T-helper 17 cell (primary cell): Measurements from ENCODE around the gene TPD52L1. TPM values are rescaled to one million over a fixed set of nuclear protein-coding genes. Genes with fewer than 3 reads are reported as not detected.

Experiments
- ATAC-seq: fragments of 150-1000 bp; cut with Tn5 transposase; 2 replicates; pipeline ENCODE4 v1.10.0; 2021; ENCODE audit warnings: mild to moderate bottlenecking, moderate library complexity
- DNase-seq, 3 donors: peaks; one replicate each; pipeline versions ENCODE4 v3.0.0 to v3.0.0-alpha.2; 2020 to 2021
- H3K9me3 ChIP-seq: one replicate; pipeline ENCODE4 v1.7.0; 2013; ENCODE audit warnings: low read length, mild to moderate bottlenecking; ENCODE audit not compliant: control insufficient read depth, poor library complexity, severe bottlenecking
- H3K27ac Mint-ChIP-seq: one replicate; pipeline ENCODE4 v1.8.0; 2022; ENCODE audit warnings: mild to moderate bottlenecking, moderate library complexity, mixed read lengths
- H3K27me3 Mint-ChIP-seq: one replicate; pipeline ENCODE4 v1.8.0; 2022; ENCODE audit warnings: mixed read lengths
- H3K36me3 Mint-ChIP-seq: one replicate; pipeline ENCODE4 v1.8.0; 2022; ENCODE audit warnings: low read depth, mixed read lengths
- H3K4me1 Mint-ChIP-seq: one replicate; pipeline ENCODE4 v1.8.0; 2022; ENCODE audit warnings: mild to moderate bottlenecking, mixed read lengths
- H3K4me3 Mint-ChIP-seq: one replicate; pipeline ENCODE4 v1.8.0; 2022; ENCODE audit warnings: mild to moderate bottlenecking, moderate library complexity, mixed read lengths
- total RNA-seq, 4 donors: library from RNA in 2 of 4; stranded (reverse) in 2 of 4; gene quantifications; one replicate each; pipeline ENCODE4 v1.2.3 and lab custom pipeline; 2022 to 2026

Gene TPD52L1
- total RNA-seq, 2 donors from 2014 or later: not detected

DNA sequence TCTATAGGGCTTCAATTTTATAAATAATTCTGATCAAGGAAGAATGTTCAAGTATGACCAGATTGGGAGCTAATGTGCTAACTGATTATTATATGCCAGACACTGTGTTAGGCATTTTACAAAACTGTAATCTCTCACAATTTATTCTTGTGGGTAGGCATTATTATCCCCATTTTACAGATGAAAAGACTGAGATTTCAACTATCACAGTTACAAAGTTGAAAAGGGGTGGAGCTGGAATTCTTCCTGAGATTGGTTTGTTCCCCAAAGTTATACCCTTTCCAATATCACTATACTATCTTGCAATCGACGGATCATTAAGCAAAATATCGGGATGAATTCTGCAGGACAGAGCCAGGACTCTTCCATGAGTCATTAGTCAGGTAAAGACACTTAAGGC, 57.1 kb downstream of the TPD52L1 start:
- ATAC-seq: no peak
- no peaks in the 10 kb centered on the region for H3K9me3 ChIP-seq
- no peak overlapping the region for H3K27ac Mint-ChIP-seq
- no peaks in the 10 kb centered on the region for H3K36me3 Mint-ChIP-seq
- no peaks in the 10 kb centered on the region for H3K4me1 Mint-ChIP-seq
- H3K4me3 Mint-ChIP-seq: no peak overlapping the region
- peaks cover 33% of the 10 kb centered on the region for H3K27me3 Mint-ChIP-seq
- no peak for DNase-seq

- no peak for DNase-seq
- peaks cover 37% of the 10 kb centered on the region for H3K27me3 Mint-ChIP-seq
- H3K9me3 ChIP-seq: no peaks in the 10 kb centered on the region
- H3K27ac Mint-ChIP-seq: no peak overlapping the region
- no peak overlapping the region for H3K4me3 Mint-ChIP-seq
- H3K36me3 Mint-ChIP-seq: no peaks in the 10 kb centered on the region
- no peaks in the 10 kb centered on the region for H3K4me1 Mint-ChIP-seq
- ATAC-seq: no peak
Observed at GRCh38 chr6:125211352-125211751, 57.8 kb downstream of the TPD52L1 start.

DNA sequence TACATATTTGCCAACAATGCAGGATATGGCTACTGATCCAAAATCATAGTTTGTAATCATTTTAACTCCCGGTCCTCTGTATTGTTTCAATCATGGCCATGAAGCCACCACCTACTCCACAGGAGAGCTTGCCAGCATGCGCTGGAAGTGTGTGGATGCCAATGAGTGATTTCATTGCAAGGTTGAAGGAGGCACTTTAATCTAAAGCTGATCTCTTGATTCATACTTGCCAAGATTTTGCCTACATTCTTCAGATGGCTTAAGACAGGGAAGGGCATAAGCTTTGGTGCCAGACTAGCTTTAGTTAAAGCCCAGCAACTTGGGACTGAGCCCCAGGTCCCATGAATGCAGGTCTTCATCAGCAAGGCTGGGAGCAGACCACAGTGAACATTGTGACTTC, 58.8 kb downstream of the TPD52L1 start:
- H3K9me3 ChIP-seq: no peaks in the 10 kb centered on the region
- ATAC-seq (no peak), DNase-seq (no peak)
- H3K4me1 Mint-ChIP-seq: no peaks in the 10 kb centered on the region
- no peaks in the 10 kb centered on the region for H3K36me3 Mint-ChIP-seq
- H3K4me3 Mint-ChIP-seq: no peak overlapping the region
- no peak overlapping the region for H3K27ac Mint-ChIP-seq
- H3K27me3 Mint-ChIP-seq: peaks cover 31% of the 10 kb centered on the region

DNA sequence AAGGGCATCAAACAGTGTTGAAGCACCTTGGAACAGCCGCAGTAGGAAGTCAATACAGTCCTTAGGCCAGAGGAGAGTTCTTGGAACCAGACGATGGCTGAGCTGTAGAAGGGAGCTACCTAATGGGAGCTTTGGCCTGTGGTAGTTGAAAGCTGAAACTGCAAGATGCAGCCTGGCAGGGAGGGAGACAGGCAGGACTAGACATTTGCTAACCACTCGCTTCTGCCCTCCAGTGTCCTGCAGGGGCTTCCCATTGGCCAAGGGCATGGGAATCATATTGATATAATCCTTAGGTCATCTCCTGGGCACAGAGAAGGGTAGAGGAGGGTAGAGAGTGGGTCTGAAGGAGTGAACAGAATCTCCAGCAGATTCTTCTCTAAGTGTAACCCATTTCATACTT, 60.4 kb downstream of the TPD52L1 start:
- ATAC-seq: no peak
- no peaks in the 10 kb centered on the region for H3K36me3 Mint-ChIP-seq

DNA sequence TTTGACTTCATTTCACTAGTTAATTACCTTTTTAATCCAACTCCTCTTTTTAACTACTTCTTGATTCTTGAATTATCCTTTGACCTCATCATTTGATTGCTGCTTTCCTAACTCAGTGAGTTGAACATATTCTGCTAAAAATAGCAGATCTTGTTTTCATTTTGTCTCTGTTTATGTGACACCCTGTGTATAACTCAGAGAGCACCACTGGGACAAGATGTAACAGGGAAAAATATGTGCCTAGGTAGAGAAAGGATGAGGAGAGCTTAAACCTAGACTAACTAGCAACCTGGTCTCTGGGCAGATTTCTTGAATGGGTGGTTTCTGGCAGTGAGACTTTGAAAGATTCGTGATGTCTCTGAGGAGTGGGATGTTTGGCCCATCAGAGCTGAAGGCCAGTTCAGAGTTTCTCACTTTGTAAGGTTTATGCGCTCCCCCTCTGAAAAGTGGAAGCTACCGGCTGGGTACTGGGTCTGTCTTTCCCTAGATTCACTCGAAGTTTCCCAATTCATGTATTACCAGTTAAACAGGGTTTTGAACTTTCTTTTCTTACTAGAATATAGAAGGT, 61.8 kb downstream of the TPD52L1 start:
- Mint-ChIP-seq H3K36me3 (peaks cover 2% of the 10 kb centered on the region), H3K27me3 (peaks cover 43% of the 10 kb centered on the region), H3K4me1 (no peaks in the 10 kb centered on the region), H3K4me3 (no peak overlapping the region), H3K27ac (no peak overlapping the region)
- no peak for DNase-seq
- H3K9me3 ChIP-seq: no peaks in the 10 kb centered on the region
- no peak for ATAC-seq

More for the DNA sequence above, 60.4 kb downstream of the TPD52L1 start:
- DNase-seq: no peak
- Mint-ChIP-seq H3K4me3 (no peak overlapping the region), H3K27me3 (peaks cover 36% of the 10 kb centered on the region), H3K27ac (no peak overlapping the region), H3K4me1 (no peaks in the 10 kb centered on the region)
- H3K9me3 ChIP-seq: no peaks in the 10 kb centered on the region

DNA sequence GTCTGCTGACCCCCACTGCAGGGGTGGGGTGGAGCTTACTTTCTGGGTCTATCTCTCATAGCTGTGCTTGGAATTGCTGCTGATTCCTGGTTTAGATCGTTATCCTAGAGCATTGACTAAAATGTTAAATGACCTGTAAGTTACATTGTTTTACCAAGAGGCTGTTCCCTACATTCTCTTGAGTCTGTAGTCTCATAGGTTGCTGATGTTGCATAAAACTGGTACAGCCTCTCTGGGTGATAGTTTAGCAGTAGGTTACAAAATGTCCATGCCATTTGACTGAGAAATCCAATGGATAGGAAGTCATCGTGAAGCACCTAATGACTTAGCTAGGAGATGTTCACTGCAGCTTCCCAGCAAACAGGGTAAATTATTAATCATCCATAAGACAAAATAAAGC, 62.4 kb downstream of the TPD52L1 start:
- no peak for ATAC-seq
- Mint-ChIP-seq H3K36me3 (peaks cover 2% of the 10 kb centered on the region), H3K4me1 (no peaks in the 10 kb centered on the region), H3K4me3 (no peak overlapping the region), H3K27me3 (peaks cover 43% of the 10 kb centered on the region), H3K27ac (no peak overlapping the region)
- no peaks in the 10 kb centered on the region for H3K9me3 ChIP-seq
- DNase-seq: no peak

- no peak for DNase-seq
- no peak for ATAC-seq
- H3K27me3 Mint-ChIP-seq: peaks cover 40% of the 10 kb centered on the region
- no peak overlapping the region for H3K27ac Mint-ChIP-seq
- H3K4me1 Mint-ChIP-seq: no peaks in the 10 kb centered on the region
- no peak overlapping the region for H3K4me3 Mint-ChIP-seq
- no peaks in the 10 kb centered on the region for H3K9me3 ChIP-seq
- peaks cover 2% of the 10 kb centered on the region for H3K36me3 Mint-ChIP-seq
Observed at GRCh38 chr6:125217369-125217768, 63.8 kb downstream of the TPD52L1 start.

DNA sequence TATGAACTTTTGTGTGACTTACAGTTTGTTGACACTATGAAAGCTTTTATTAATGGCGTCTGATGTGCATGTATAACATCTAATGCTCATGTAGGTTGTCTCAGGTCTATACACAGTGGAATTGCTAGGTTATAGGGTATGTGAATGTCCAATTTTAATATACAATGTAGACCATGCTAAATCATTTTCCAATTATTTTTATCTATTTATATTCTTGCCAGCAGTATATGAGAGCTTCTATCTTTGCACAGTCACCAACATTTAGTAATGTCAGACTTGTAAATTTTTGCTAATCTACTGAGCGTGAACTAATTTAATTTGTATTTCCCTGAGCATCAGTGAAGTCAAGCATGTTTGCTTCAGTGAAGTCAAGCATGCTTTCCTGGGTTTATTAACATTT, 64.4 kb downstream of the TPD52L1 start:
- no peak for DNase-seq
- no peak for ATAC-seq
- H3K9me3 ChIP-seq: no peaks in the 10 kb centered on the region
- no peak overlapping the region for H3K27ac Mint-ChIP-seq
- H3K4me3 Mint-ChIP-seq: no peak overlapping the region
- peaks cover 38% of the 10 kb centered on the region for H3K27me3 Mint-ChIP-seq
- no peaks in the 10 kb centered on the region for H3K4me1 Mint-ChIP-seq
- H3K36me3 Mint-ChIP-seq: peaks cover 2% of the 10 kb centered on the region

DNA sequence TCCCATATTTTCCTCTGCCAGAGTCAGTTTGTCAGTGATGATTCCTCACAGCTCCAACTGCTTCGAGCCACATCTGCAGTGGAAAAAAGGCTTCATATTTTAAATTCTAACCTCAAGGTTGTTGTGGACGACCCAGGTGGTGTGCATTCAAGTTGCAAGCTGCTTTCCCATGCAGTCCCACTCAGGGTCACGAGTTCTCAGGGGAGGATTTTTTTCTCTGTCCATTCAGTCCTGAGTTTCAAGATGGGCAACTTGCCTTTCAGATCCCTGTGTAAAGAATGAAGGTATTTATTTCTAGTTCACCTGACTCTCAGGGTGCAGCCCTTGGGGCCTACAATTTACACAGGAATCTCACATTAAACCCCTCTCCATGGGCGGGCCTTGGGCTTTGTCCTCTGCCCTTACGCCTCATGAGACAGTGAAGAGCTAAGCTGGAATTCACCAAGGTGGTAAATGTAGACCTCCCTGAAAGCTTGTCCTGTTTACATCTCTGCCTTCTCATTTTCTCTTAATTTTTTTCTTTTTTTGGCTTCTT, 65.9 kb downstream of the TPD52L1 start:
- no peak overlapping the region for H3K27ac Mint-ChIP-seq
- peaks cover 30% of the 10 kb centered on the region for H3K27me3 Mint-ChIP-seq
- ATAC-seq: no peak
- no peaks in the 10 kb centered on the region for H3K4me1 Mint-ChIP-seq
- no peak overlapping the region for H3K4me3 Mint-ChIP-seq
- H3K9me3 ChIP-seq: no peaks in the 10 kb centered on the region
- no peak for DNase-seq
- H3K36me3 Mint-ChIP-seq: peaks cover 2% of the 10 kb centered on the region

DNA sequence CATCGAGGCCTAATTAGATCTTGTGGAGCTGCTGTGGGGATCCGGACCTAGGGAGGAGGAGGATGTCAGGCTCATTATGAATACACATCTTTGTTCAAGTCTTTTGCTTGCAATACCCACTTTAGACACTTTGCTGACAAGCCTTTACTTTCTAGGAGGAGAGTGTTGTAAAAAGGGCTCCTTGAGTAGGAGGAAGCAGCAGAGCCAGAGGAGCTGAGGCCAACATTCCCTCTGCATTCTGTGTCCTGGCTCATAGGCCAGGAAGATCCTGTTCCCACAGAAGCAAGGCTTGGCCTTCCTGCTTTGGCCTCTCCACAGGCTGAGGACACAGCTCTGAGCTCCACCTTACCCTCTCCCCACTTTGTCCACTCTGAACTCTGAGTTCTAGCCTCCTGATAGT, 67.1 kb downstream of the TPD52L1 start:
- no peaks in the 10 kb centered on the region for H3K9me3 ChIP-seq
- peaks cover 22% of the 10 kb centered on the region for H3K27me3 Mint-ChIP-seq

DNA sequence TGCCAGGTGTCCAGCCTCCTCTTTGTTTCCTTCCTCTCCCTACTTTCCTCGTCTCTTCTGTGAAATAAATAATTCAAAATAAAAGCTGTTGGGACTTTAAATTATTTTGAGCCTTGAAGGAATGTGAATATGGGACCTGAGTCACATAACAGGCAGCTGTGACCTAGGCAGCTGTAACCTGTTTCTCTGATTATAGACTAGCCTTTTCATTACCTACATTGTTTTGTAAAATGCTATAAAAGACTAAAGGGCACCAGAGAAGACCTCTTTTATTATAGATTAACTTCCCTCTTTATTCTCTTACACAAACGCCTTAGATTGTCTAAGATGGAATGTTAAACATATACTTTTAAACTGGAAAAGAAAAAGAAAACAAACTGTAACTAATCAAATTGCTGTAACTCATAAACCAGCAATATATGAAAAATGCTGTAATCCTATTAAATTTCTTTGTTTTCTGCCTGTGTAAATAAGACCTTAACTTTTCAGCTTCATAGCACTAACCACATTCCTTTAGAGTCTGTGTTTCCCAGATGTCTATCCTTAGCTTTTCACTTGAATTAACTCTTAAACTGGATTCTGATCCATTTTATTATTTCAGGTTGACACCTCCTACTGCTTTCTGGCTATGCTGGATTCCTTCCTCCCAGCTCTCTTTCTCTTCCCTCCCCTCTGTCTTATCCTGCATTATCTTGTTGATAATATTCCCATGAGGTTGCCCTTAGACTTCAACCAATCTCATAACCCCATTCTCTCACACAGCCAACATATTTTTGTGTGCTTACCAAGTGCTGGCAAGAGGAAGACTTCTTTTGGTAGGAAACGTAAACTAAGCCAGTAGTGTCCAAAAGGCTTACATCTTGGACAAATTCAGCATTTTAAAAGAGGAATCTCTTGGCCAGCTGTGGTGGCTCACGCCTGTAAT, 69.2 kb downstream of the TPD52L1 start:
- peaks cover 2% of the 10 kb centered on the region for H3K36me3 Mint-ChIP-seq
- H3K4me3 Mint-ChIP-seq: no peak overlapping the region
- H3K27ac Mint-ChIP-seq: no peak overlapping the region
- no peaks in the 10 kb centered on the region for H3K9me3 ChIP-seq
- H3K27me3 Mint-ChIP-seq: peaks cover 16% of the 10 kb centered on the region
- no peaks in the 10 kb centered on the region for H3K4me1 Mint-ChIP-seq
- DNase-seq (no peak), ATAC-seq (no peak)

More for the DNA sequence above, 67.1 kb downstream of the TPD52L1 start:
- ATAC-seq (no peak), DNase-seq (no peak)
- Mint-ChIP-seq H3K4me3 (no peak overlapping the region), H3K36me3 (peaks cover 2% of the 10 kb centered on the region), H3K4me1 (no peaks in the 10 kb centered on the region), H3K27ac (no peak overlapping the region)

GRCh38 chr6:125224231-125224861, 70.8 kb downstream of the TPD52L1 start:
- H3K36me3 Mint-ChIP-seq: peaks cover 2% of the 10 kb centered on the region
- no peak overlapping the region for H3K27ac Mint-ChIP-seq
- no peaks in the 10 kb centered on the region for H3K4me1 Mint-ChIP-seq
- DNase-seq: no peak
- no peaks in the 10 kb centered on the region for H3K9me3 ChIP-seq
- peaks cover 14% of the 10 kb centered on the region for H3K27me3 Mint-ChIP-seq
- no peak for ATAC-seq
- H3K4me3 Mint-ChIP-seq: no peak overlapping the region

- DNase-seq: no peak
- peaks cover 6% of the 10 kb centered on the region for H3K27me3 Mint-ChIP-seq
- H3K4me1 Mint-ChIP-seq: no peaks in the 10 kb centered on the region
- H3K9me3 ChIP-seq: no peaks in the 10 kb centered on the region
- H3K36me3 Mint-ChIP-seq: no peaks in the 10 kb centered on the region
- ATAC-seq: no peak
- H3K4me3 Mint-ChIP-seq: no peak overlapping the region
- H3K27ac Mint-ChIP-seq: no peak overlapping the region
Observed at GRCh38 chr6:125227244-125227643, 73.7 kb downstream of the TPD52L1 start.
